ENCODE results near the gene FTO.
A peak's percentile ranks its signal among the peaks of the same experiment; 100 is the strongest.

FTO gene

DNA sequence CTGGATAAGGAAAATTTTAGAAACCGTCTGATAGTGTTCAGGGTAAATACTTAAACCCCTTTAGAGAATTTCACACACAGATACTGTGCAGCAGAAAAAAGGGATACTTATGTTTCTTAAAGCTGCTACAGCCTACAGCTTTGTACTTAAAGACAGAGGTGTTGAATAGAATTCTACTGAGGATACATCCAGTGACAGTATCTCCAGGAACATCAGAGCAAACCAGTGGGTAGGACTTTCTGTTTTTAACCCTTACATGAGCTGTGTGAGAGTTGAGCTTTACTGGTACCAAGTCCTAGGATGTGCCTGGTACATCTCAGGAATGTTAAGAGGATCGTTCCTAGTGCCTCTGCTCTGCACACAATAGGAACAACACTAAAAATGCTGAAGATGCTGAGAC is 191.5 kb downstream of the FTO start:
- Mint-ChIP-seq H3K36me3 (ENCODE audit: insufficient read depth) (peaks cover 5% of the 10 kb centered on the region), H3K4me1 (peaks cover 6% of the 10 kb centered on the region), H3K27me3 (no peaks in the 10 kb centered on the region), H3K4me3 (no peak overlapping the region), H3K27ac (ENCODE audit: low read depth) (no peak overlapping the region), H3K9me3 (no peaks in the 10 kb centered on the region)
- ATAC-seq (replicated peaks; ENCODE audit: extremely low read depth, poor library complexity, severe bottlenecking): no peak
- DNase-seq (ENCODE audit: low spot score in 2 of 2): no peak

GRCh38 chr16:53895851-53896250 is 191.9 kb downstream of the FTO start:
- Mint-ChIP-seq H3K27ac (ENCODE audit: low read depth) (no peak overlapping the region), H3K4me1 (peaks cover 6% of the 10 kb centered on the region), H3K4me3 (no peak overlapping the region), H3K27me3 (no peaks in the 10 kb centered on the region), H3K9me3 (no peaks in the 10 kb centered on the region), H3K36me3 (ENCODE audit: insufficient read depth) (peaks cover 5% of the 10 kb centered on the region)
- DNase-seq (ENCODE audit: low spot score in 2 of 2) (no peak), ATAC-seq (replicated peaks; ENCODE audit: extremely low read depth, poor library complexity, severe bottlenecking) (no peak)

- H3K4me3 Mint-ChIP-seq: no peak overlapping the region
- peaks cover 11% of the 10 kb centered on the region for H3K4me1 Mint-ChIP-seq
- H3K27ac Mint-ChIP-seq (ENCODE audit: low read depth): no peak overlapping the region
- H3K27me3 Mint-ChIP-seq: no peaks in the 10 kb centered on the region
- ATAC-seq (replicated peaks; ENCODE audit: extremely low read depth, poor library complexity, severe bottlenecking) (no peak), DNase-seq (ENCODE audit: low spot score in 2 of 2) (no peak)
- no peaks in the 10 kb centered on the region for H3K9me3 Mint-ChIP-seq
- H3K36me3 Mint-ChIP-seq (ENCODE audit: insufficient read depth): peaks cover 5% of the 10 kb centered on the region
Measured at GRCh38 chr16:53896722-53897121, 192.8 kb downstream of the FTO start.

DNA sequence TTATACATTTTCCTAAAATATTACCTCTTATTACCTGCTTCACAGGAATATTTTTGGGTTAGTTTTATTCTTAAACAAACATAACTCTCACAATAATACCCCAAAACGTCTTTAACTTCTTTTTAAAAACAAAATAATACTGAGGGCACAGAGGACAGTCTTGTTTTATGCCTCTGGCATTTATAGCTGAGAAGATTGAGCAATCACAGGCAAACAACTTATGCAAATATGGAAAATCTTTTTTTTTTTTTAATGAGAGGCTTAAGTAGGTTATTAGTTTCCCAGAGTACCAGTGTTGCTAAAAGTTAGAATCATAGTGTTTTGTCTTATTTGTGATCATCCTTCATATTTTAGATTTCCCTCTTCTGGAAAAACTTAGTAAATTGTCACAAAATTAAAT is 195.0 kb downstream of the FTO start:
- Mint-ChIP-seq H3K27ac (ENCODE audit: low read depth) (peak overlapping the region; percentile 9), H3K4me3 (no peak overlapping the region), H3K4me1 (peaks cover 11% of the 10 kb centered on the region), H3K27me3 (no peaks in the 10 kb centered on the region), H3K36me3 (ENCODE audit: insufficient read depth) (peaks cover 6% of the 10 kb centered on the region), H3K9me3 (no peaks in the 10 kb centered on the region)
- ATAC-seq (replicated peaks; ENCODE audit: extremely low read depth, poor library complexity, severe bottlenecking): no peak
- no peak for DNase-seq (ENCODE audit: low spot score in 2 of 2)

DNA sequence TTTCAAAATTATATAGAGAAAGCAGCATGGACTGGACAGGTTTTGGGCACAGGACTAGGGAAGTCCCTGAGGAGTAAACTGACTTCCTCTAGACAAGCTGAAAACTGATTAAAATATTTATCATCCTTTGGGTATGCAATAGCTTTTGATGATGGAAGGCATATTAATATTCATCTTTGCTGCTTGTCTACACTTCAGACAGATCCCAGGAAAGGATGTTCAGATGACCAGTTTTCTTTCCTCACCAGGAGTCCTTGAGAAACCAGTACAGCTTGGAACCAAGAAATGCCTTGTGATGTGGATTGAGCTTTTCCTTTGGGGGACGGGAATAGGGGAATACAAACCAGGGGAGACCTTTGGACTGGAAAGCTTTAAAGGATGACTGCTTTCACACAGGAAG is 195.5 kb downstream of the FTO start:
- ATAC-seq (replicated peaks; ENCODE audit: extremely low read depth, poor library complexity, severe bottlenecking) (no peak), DNase-seq (ENCODE audit: low spot score in 2 of 2) (no peak)
- Mint-ChIP-seq H3K27ac (ENCODE audit: low read depth) (peak overlapping the region; percentile 9), H3K27me3 (no peaks in the 10 kb centered on the region), H3K4me3 (no peak overlapping the region), H3K9me3 (no peaks in the 10 kb centered on the region), H3K36me3 (ENCODE audit: insufficient read depth) (peaks cover 6% of the 10 kb centered on the region), H3K4me1 (peaks cover 11% of the 10 kb centered on the region)

DNA sequence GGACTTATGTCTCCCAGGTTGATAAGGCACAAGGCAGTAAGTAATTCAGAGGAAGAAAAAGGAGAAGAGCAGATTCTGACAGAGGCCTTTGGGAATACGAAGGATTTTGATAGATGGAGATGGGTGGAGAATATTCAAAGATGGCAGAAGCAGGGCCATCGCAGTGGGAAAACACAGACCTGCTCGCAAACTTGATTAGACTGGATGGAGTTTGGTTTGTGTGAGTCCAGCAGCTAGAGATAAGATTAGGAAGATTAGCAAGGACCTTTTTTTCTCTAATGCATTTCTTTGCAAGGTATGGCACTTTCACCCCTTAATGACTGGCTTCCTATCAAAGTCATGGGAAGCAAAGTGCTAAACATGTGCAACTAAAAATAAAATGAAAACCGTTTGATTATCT is 196.7 kb downstream of the FTO start:
- Mint-ChIP-seq H3K4me3 (no peak overlapping the region), H3K27ac (ENCODE audit: low read depth) (no peak overlapping the region), H3K27me3 (no peaks in the 10 kb centered on the region), H3K4me1 (peaks cover 17% of the 10 kb centered on the region), H3K36me3 (ENCODE audit: insufficient read depth) (peaks cover 6% of the 10 kb centered on the region), H3K9me3 (no peaks in the 10 kb centered on the region)
- ATAC-seq (replicated peaks; ENCODE audit: extremely low read depth, poor library complexity, severe bottlenecking) (no peak), DNase-seq (ENCODE audit: low spot score in 2 of 2) (no peak)

DNA sequence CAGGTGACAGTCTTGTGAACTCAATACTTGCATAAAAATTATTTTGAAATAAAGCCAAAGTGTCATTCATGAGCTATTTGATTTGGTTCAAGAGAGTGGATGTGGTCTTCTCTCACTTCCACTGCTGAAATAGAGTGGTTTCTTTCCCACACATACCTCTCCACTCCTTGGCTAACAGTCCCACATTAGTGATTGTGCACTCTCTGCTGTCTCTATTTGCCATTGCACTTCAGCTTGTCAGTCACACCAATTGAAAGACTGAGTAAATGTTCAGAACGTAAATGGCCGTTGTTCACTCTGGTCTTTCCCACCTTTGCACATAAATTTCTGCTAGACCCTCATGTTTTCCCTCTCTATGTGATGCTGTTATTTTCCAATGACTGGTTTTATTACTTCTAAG is 197.5 kb downstream of the FTO start:
- peaks cover 17% of the 10 kb centered on the region for H3K4me1 Mint-ChIP-seq
- no peaks in the 10 kb centered on the region for H3K27me3 Mint-ChIP-seq
- H3K9me3 Mint-ChIP-seq: no peaks in the 10 kb centered on the region
- DNase-seq (ENCODE audit: low spot score in 2 of 2) (no peak), ATAC-seq (replicated peaks; ENCODE audit: extremely low read depth, poor library complexity, severe bottlenecking) (no peak)
- H3K27ac Mint-ChIP-seq (ENCODE audit: low read depth): no peak overlapping the region
- H3K36me3 Mint-ChIP-seq (ENCODE audit: insufficient read depth): peaks cover 6% of the 10 kb centered on the region
- H3K4me3 Mint-ChIP-seq: no peak overlapping the region

DNA sequence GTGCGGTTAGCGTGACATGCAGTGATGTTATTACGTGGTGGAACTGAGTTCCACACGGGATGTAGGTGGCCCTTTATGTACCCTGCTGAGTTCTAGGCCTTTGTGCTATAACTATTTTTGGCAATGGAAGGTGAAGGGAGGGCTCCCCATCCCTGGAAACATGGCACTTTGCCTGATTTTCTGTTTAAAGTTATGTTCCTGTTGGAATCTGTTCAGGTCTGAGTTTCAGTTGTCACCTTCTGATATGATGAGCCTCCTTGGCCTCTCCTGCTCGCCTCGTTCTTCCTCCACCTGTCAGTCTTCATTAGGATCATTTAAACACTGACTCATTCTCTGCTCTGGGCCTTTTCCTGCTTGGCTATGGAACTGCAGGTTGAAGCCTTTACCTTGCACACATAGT is 200.6 kb downstream of the FTO start:
- no peak overlapping the region for H3K27ac Mint-ChIP-seq (ENCODE audit: low read depth)
- H3K9me3 Mint-ChIP-seq: no peaks in the 10 kb centered on the region
- ATAC-seq (replicated peaks; ENCODE audit: extremely low read depth, poor library complexity, severe bottlenecking) (no peak), DNase-seq (ENCODE audit: low spot score in 2 of 2) (no peak)
- no peaks in the 10 kb centered on the region for H3K27me3 Mint-ChIP-seq
- H3K36me3 Mint-ChIP-seq (ENCODE audit: insufficient read depth): peaks cover 6% of the 10 kb centered on the region
- no peak overlapping the region for H3K4me3 Mint-ChIP-seq
- peaks cover 12% of the 10 kb centered on the region for H3K4me1 Mint-ChIP-seq

DNA sequence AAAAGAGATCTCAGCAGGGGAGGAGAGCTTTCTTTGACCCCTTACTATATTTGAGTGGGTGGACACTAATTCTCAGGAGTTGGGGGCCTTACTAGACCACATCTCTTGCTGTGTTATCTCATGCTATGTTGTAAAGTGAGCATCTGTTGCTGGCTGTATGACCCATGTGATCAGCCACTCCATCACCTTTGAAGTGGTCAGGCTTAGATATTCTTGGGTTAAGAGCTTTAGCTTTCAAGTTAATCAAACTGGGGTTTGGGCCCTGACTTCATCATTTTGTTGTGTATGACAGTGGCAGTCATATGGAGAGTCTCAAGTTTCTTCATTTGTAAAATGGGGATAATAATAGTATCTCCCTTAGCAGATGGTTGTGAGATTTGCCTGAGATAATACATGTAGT is 201.1 kb downstream of the FTO start:
- Mint-ChIP-seq H3K4me3 (no peak overlapping the region), H3K4me1 (peaks cover 12% of the 10 kb centered on the region), H3K27ac (ENCODE audit: low read depth) (no peak overlapping the region), H3K27me3 (no peaks in the 10 kb centered on the region), H3K9me3 (no peaks in the 10 kb centered on the region), H3K36me3 (ENCODE audit: insufficient read depth) (peaks cover 4% of the 10 kb centered on the region)
- ATAC-seq (replicated peaks; ENCODE audit: extremely low read depth, poor library complexity, severe bottlenecking): no peak
- DNase-seq (ENCODE audit: low spot score in 2 of 2): no peak

GRCh38 chr16:53908731-53909130 is 204.8 kb downstream of the FTO start:
- Mint-ChIP-seq H3K27me3 (no peaks in the 10 kb centered on the region), H3K4me3 (no peak overlapping the region), H3K4me1 (peaks cover 23% of the 10 kb centered on the region), H3K9me3 (no peaks in the 10 kb centered on the region), H3K36me3 (ENCODE audit: insufficient read depth) (no peaks in the 10 kb centered on the region), H3K27ac (ENCODE audit: low read depth) (no peak overlapping the region)
- ATAC-seq (replicated peaks; ENCODE audit: extremely low read depth, poor library complexity, severe bottlenecking): no peak
- no peak for DNase-seq (ENCODE audit: low spot score in 2 of 2)

DNA sequence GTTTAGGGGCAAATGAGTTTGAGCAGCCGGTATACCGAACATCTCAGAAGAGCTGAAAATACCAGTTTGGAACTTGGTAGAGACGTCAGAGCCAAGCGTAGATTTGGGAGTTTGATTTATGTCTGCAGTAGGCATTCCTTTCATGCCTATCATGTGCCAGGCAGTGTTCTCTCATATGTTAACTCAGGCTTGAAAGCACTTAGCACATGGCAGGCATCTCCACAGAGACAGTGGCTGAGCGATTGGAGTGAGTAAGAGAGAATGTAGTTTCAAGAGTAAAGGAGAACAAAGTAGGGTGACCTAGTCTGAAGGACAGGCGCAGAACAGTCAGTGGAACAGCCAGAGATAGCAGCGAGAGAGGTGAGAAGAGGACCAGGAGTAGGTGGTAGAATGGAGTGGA is 207.0 kb downstream of the FTO start:
- Mint-ChIP-seq H3K27ac (ENCODE audit: low read depth) (no peak overlapping the region), H3K9me3 (no peaks in the 10 kb centered on the region), H3K4me1 (peaks cover 26% of the 10 kb centered on the region)

DNA sequence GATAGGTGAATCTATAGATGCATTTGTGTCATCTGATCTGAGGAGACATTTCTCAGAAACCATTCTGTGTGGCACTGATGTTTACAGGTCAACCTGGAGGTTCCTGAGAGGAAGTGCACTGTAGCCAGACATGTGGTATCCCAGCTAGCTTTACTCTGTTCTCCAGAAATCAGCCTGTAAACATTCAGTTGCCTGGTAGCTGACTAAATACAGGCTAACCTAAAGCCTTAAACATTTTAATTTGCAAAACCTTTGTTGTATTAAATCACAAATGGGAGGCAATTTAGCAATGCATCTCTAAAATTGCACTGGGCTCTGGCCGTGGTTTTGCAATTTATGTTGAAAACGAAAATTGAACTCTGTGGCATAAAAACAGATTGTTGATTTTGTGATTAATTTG is 207.6 kb downstream of the FTO start:
- Mint-ChIP-seq H3K27me3 (no peaks in the 10 kb centered on the region), H3K36me3 (ENCODE audit: insufficient read depth) (no peaks in the 10 kb centered on the region), H3K9me3 (no peaks in the 10 kb centered on the region), H3K4me3 (no peak overlapping the region), H3K27ac (ENCODE audit: low read depth) (peak overlapping the region; percentile 34), H3K4me1 (peaks cover 26% of the 10 kb centered on the region)
- DNase-seq (ENCODE audit: low spot score in 2 of 2): no peak
- peak; percentile 57 for ATAC-seq (replicated peaks; ENCODE audit: extremely low read depth, poor library complexity, severe bottlenecking)

More for the DNA sequence above, 207.0 kb downstream of the FTO start:
- Mint-ChIP-seq H3K4me3 (no peak overlapping the region), H3K27me3 (no peaks in the 10 kb centered on the region), H3K36me3 (ENCODE audit: insufficient read depth) (no peaks in the 10 kb centered on the region)
- no peak for ATAC-seq (replicated peaks; ENCODE audit: extremely low read depth, poor library complexity, severe bottlenecking)
- DNase-seq (ENCODE audit: low spot score in 2 of 2): no peak

- Mint-ChIP-seq H3K9me3 (no peaks in the 10 kb centered on the region), H3K4me3 (peak overlapping the region; percentile 1), H3K27me3 (no peaks in the 10 kb centered on the region), H3K4me1 (peaks cover 26% of the 10 kb centered on the region), H3K36me3 (ENCODE audit: insufficient read depth) (no peaks in the 10 kb centered on the region), H3K27ac (ENCODE audit: low read depth) (peak overlapping the region; percentile 34)
- DNase-seq (ENCODE audit: low spot score in 2 of 2): peak in 1 of 2 donors; percentile 37
- peak; percentile 94 for ATAC-seq (replicated peaks; ENCODE audit: extremely low read depth, poor library complexity, severe bottlenecking)
Measured at GRCh38 chr16:53912155-53912554, 208.2 kb downstream of the FTO start.

Measured in central memory CD8-positive, alpha-beta T cell (primary cell).